ENCODE measurements around the gene TIAM2.

Gene TIAM2

GRCh38 chr6:155054491-155055250 is 59.6 kb downstream of the TIAM2 start:
- DNase-seq (ENCODE audit: low read depth in 1 of 2, low spot score in 1 of 2), result no peak
- Histone ChIP-seq H3K27ac (replicated peaks) (no peak overlapping the region), H3K27me3 (ENCODE audit: insufficient read depth, poor library complexity, severe bottlenecking) (no peaks in the 10 kb centered on the region), H3K4me3 (replicated peaks; ENCODE audit: insufficient read depth, low read length) (no peak overlapping the region)
- no peak for TF ChIP-seq REST (IDR thresholded peaks at IDR 0.05; ENCODE audit: insufficient replicate concordance, low read depth)
- TF ChIP-seq GABPA (IDR thresholded peaks at IDR 0.05; ENCODE audit: low read depth), result no peak
- TF ChIP-seq CTCF (IDR thresholded peaks at IDR 0.05; ENCODE audit: insufficient read depth, low read length), result no peak
- no peak for TF ChIP-seq POLR2AphosphoS5 (IDR thresholded peaks at IDR 0.05; ENCODE audit: low read depth)
- TF ChIP-seq SPI1 (IDR thresholded peaks at IDR 0.05; ENCODE audit: borderline replicate concordance, low read depth), result no peak

- Histone ChIP-seq H3K4me3 (replicated peaks; ENCODE audit: insufficient read depth, low read length) (no peak overlapping the region), H3K27me3 (ENCODE audit: insufficient read depth, poor library complexity, severe bottlenecking) (no peaks in the 10 kb centered on the region), H3K27ac (replicated peaks) (no peak overlapping the region)
- no peak for TF ChIP-seq REST (IDR thresholded peaks at IDR 0.05; ENCODE audit: insufficient replicate concordance, low read depth)
- no peak for TF ChIP-seq SPI1 (IDR thresholded peaks at IDR 0.05; ENCODE audit: borderline replicate concordance, low read depth)
- no peak for TF ChIP-seq GABPA (IDR thresholded peaks at IDR 0.05; ENCODE audit: low read depth)
- TF ChIP-seq CTCF (IDR thresholded peaks at IDR 0.05; ENCODE audit: insufficient read depth, low read length), result no peak
- TF ChIP-seq POLR2AphosphoS5 (IDR thresholded peaks at IDR 0.05; ENCODE audit: low read depth), result no peak
- DNase-seq (ENCODE audit: low read depth in 1 of 2, low spot score in 1 of 2), result no peak
Observed at GRCh38 chr6:155055729-155056128, 60.6 kb downstream of the TIAM2 start.

- Histone ChIP-seq H3K27me3 (ENCODE audit: insufficient read depth, poor library complexity, severe bottlenecking) (no peaks in the 10 kb centered on the region), H3K4me3 (replicated peaks; ENCODE audit: insufficient read depth, low read length) (no peak overlapping the region), H3K27ac (replicated peaks) (no peak overlapping the region)
- DNase-seq (ENCODE audit: low read depth in 1 of 2, low spot score in 1 of 2), result no peak
- TF ChIP-seq POLR2AphosphoS5 (IDR thresholded peaks at IDR 0.05; ENCODE audit: low read depth) (no peak), REST (IDR thresholded peaks at IDR 0.05; ENCODE audit: insufficient replicate concordance, low read depth) (no peak), GABPA (IDR thresholded peaks at IDR 0.05; ENCODE audit: low read depth) (no peak), SPI1 (IDR thresholded peaks at IDR 0.05; ENCODE audit: borderline replicate concordance, low read depth) (no peak), CTCF (IDR thresholded peaks at IDR 0.05; ENCODE audit: insufficient read depth, low read length) (no peak)
Observed at GRCh38 chr6:155056756-155057155, 61.6 kb downstream of the TIAM2 start.
